Measurements from ENCODE around the gene CHST12. TPM values are rescaled to one million over a fixed set of nuclear protein-coding genes. Genes with fewer than 3 reads are reported as not detected.

CHST12 gene
- polyA plus RNA-seq, 1 donor: 10.9 TPM

DNA sequence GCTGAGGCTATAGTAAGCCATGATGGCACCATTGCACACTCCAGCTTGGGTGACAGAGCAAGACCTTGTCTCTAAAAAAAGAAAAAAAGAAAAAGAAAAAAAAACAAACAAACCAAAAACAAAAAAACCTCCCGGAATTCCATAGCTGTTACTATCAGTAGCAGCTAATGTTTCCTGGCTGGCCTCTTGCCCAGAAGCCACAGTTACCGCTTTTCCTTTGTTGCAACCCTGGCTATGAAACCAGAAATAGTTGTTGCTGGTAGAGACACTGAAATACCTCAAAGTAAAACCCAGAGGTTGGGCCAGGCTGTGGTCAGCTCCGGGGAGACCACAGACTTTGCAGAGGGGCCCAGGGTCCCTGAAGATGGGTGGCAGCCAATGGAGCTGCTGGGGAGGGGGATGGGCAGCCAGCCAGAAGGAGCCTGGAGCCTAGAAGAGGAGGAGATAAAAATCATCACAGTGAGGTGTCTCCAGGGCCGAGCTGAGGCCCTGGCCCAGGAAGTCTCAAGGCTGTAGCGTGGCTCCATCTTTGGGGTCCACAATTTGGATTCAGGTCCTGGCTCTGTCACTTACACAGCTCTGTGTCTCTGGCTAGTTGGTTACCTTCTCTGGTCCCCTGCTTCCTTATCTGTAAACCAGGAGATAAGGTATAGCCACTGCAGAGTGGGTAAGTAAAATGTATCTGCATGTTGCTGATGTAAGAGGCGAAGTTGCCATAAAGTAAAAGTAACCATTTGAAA lies 3.4 kb upstream of the CHST12 start:
- peak; percentile 33 to 55 for DNase-seq
- H3K27me3 ChIP-seq (ENCODE audit: control insufficient read depth, insufficient read depth, low read length): no peaks in the 10 kb centered on the region
- WGBS (ENCODE audit: insufficient coverage, low lambda C conversion rate): 50% methylated on average over 2 of the region's 6 CpGs
- no peaks in the 10 kb centered on the region for H3K9me3 ChIP-seq (ENCODE audit: control insufficient read depth, low read depth, low read length)
- no peaks in the 10 kb centered on the region for H3K4me1 ChIP-seq (ENCODE audit: control insufficient read depth, insufficient read depth, low read length)
- H3K4me3 ChIP-seq (ENCODE audit: low read length): no peak overlapping the region
- H3K27ac ChIP-seq (ENCODE audit: low read length): peak overlapping the region; percentile 64
- no peaks in the 10 kb centered on the region for H3K36me3 ChIP-seq (ENCODE audit: control insufficient read depth, insufficient read depth, low read length)

DNA sequence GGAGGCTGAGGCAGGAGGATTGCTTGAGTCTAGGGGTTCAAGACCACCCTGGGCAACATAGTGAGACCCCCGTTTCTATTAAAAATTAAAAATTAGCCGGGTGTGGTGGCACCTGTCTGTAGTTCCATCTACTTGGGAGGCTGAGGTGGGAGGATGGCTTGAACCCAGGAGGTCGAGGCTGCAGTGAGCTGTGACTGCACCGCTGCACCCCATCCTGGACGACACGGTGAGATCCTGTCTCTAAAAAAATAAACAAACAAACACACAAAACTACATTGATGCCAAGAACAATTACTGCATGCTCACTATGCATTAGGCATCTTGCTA lies 761 bp upstream of the CHST12 start:
- Histone ChIP-seq H3K4me3 (ENCODE audit: low read length) (peak overlapping the region; percentile 52), H3K27ac (ENCODE audit: low read length) (no peak overlapping the region), H3K36me3 (ENCODE audit: control insufficient read depth, insufficient read depth, low read length) (no peaks in the 10 kb centered on the region), H3K4me1 (ENCODE audit: control insufficient read depth, insufficient read depth, low read length) (no peaks in the 10 kb centered on the region), H3K27me3 (ENCODE audit: control insufficient read depth, insufficient read depth, low read length) (no peaks in the 10 kb centered on the region), H3K9me3 (ENCODE audit: control insufficient read depth, low read depth, low read length) (no peaks in the 10 kb centered on the region)
- WGBS (ENCODE audit: insufficient coverage, low lambda C conversion rate): no CpG with 5 or more reads among the region's 6 CpGs
- no peak for DNase-seq

DNA sequence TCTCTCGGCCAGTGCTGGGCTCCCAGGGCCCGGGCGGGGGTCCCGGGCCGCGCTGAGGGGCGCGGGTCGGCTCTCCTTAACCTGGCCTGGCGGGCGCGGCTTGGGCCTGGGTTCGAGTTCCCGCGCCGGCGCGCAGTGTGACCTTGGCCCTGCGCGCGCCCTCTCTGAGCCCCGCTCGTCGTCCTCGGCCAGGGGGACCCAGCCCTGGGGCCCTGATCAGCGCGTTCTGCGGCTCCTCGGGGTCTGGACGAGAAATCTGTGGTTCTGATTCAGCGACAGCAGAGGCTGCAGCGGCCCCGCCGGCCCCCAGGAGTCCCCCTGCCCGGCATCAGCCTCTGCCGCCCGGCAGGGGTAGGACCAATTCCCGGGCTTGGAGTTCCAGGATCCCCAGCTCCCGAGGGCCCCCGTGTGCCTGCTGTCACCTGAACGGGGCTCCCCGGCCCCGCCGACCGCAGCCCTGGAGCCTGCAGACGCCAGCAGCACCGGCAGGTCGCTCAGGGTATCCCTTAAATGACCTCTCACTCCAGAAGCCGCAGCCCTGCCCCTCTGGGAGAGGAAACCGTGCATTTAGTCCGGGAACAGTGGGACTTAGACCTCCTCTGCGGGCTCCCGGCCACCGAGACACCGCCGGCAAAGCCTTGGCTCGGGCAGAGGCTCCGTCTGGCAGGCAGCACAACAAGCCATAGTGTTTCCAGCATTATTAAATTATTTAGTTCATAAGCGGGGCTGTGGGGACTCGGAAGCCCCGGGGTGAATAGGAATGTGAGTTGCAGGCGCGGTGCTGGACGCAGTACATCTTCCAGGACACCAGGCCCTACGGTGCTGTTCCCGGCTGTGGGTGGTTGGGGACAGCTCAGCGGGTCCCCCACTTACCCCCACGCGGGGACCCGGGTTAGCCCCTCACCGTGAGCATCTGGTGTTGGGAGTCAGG lies 572 bp downstream of the CHST12 start:
- H3K9me3 ChIP-seq (ENCODE audit: control insufficient read depth, low read depth, low read length): no peaks in the 10 kb centered on the region
- peak in 1 of 2 donors; percentile 59 for DNase-seq
- peak overlapping the region; percentile 51 for H3K27ac ChIP-seq (ENCODE audit: low read length)
- H3K36me3 ChIP-seq (ENCODE audit: control insufficient read depth, insufficient read depth, low read length): no peaks in the 10 kb centered on the region
- no peaks in the 10 kb centered on the region for H3K27me3 ChIP-seq (ENCODE audit: control insufficient read depth, insufficient read depth, low read length)
- WGBS (ENCODE audit: insufficient coverage, low lambda C conversion rate): no CpG with 5 or more reads among the region's 71 CpGs
- peak overlapping the region; percentile 92 for H3K4me3 ChIP-seq (ENCODE audit: low read length)
- H3K4me1 ChIP-seq (ENCODE audit: control insufficient read depth, insufficient read depth, low read length): no peaks in the 10 kb centered on the region

DNA sequence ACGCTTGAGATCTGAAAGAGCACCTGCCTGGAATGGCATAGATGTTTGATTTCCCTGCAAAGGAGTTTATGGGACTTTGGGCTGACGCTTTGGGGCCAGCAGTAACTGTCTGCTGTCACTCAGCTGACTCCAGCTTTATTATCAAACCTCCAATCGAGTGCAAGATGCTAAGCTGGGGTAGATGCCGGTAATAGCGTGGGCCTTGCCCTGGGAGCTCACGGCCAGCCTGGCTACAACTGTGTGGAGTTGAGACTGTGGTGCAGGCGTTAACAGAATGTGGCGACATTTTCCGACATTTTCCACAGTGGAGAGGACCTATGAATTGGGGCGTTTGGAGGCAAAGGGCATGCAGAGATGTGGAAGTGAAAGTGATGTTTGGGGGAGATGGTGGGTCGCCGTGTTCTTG lies 1.3 kb downstream of the CHST12 start:
- Histone ChIP-seq H3K36me3 (ENCODE audit: control insufficient read depth, insufficient read depth, low read length) (no peaks in the 10 kb centered on the region), H3K4me3 (ENCODE audit: low read length) (peak overlapping the region; percentile 92), H3K27ac (ENCODE audit: low read length) (no peak overlapping the region), H3K9me3 (ENCODE audit: control insufficient read depth, low read depth, low read length) (no peaks in the 10 kb centered on the region), H3K4me1 (ENCODE audit: control insufficient read depth, insufficient read depth, low read length) (no peaks in the 10 kb centered on the region), H3K27me3 (ENCODE audit: control insufficient read depth, insufficient read depth, low read length) (no peaks in the 10 kb centered on the region)
- DNase-seq: peak in 1 of 2 donors; percentile 39
- WGBS (ENCODE audit: insufficient coverage, low lambda C conversion rate): 93% methylated on average over 2 of the region's 12 CpGs

GRCh38 chr7:2405201-2405600 lies 1.8 kb downstream of the CHST12 start:
- WGBS (ENCODE audit: insufficient coverage, low lambda C conversion rate): no CpG with 5 or more reads among the region's 10 CpGs
- no peak overlapping the region for H3K4me3 ChIP-seq (ENCODE audit: low read length)
- no peak overlapping the region for H3K27ac ChIP-seq (ENCODE audit: low read length)
- no peaks in the 10 kb centered on the region for H3K4me1 ChIP-seq (ENCODE audit: control insufficient read depth, insufficient read depth, low read length)
- H3K9me3 ChIP-seq (ENCODE audit: control insufficient read depth, low read depth, low read length): no peaks in the 10 kb centered on the region
- H3K27me3 ChIP-seq (ENCODE audit: control insufficient read depth, insufficient read depth, low read length): no peaks in the 10 kb centered on the region
- no peak for DNase-seq
- no peaks in the 10 kb centered on the region for H3K36me3 ChIP-seq (ENCODE audit: control insufficient read depth, insufficient read depth, low read length)

DNA sequence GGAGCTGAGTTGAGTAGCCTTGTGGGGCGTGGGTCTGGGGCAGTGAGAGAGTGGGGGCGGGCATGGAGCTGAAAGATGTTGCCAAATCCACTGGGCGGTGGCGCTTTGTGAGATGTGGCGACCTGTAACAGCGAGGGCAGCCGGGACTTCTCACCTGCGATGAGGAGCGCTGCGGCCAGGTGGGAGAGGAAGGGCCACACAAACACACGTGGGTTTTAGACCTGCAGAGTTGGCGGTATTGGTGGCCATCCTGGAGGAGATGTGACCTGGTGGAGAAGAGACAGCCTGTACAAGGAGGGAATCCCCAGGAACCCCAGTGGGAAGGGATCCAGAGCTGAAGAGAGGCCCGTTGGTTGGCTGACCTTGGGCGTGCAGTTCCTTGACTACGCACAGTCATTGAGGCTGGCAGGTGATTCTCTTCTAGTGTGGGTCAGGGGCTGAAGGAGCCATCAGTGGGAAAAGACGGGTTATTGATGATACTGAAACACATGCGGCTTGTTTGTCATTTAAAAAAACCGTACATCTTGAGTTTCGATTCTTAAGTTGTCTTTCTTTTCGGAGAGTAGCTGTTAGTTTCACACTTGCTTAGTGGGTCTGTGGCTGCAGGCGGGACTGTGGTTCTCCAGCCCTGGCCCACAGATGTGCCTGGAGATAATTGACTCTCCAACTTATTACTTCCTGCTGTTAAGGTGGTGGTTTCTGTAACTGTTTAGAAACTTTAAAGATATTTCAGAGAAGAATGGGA lies 2.4 kb downstream of the CHST12 start:
- WGBS (ENCODE audit: insufficient coverage, low lambda C conversion rate): 66% methylated on average over 4 of the region's 21 CpGs
- Histone ChIP-seq H3K27me3 (ENCODE audit: control insufficient read depth, insufficient read depth, low read length) (no peaks in the 10 kb centered on the region), H3K4me3 (ENCODE audit: low read length) (no peak overlapping the region), H3K9me3 (ENCODE audit: control insufficient read depth, low read depth, low read length) (no peaks in the 10 kb centered on the region), H3K36me3 (ENCODE audit: control insufficient read depth, insufficient read depth, low read length) (no peaks in the 10 kb centered on the region), H3K27ac (ENCODE audit: low read length) (no peak overlapping the region), H3K4me1 (ENCODE audit: control insufficient read depth, insufficient read depth, low read length) (no peaks in the 10 kb centered on the region)
- DNase-seq: no peak

- H3K4me3 ChIP-seq (ENCODE audit: low read length): no peak overlapping the region
- H3K9me3 ChIP-seq (ENCODE audit: control insufficient read depth, low read depth, low read length): no peaks in the 10 kb centered on the region
- peaks cover 5% of the 10 kb centered on the region for H3K4me1 ChIP-seq (ENCODE audit: control insufficient read depth, insufficient read depth, low read length)
- no peak overlapping the region for H3K27ac ChIP-seq (ENCODE audit: low read length)
- H3K36me3 ChIP-seq (ENCODE audit: control insufficient read depth, insufficient read depth, low read length): no peaks in the 10 kb centered on the region
- H3K27me3 ChIP-seq (ENCODE audit: control insufficient read depth, insufficient read depth, low read length): no peaks in the 10 kb centered on the region
- WGBS (ENCODE audit: insufficient coverage, low lambda C conversion rate): 43% methylated on average over 2 of the region's 15 CpGs
- DNase-seq: no peak
Measured at GRCh38 chr7:2409745-2410414, 6.5 kb downstream of the CHST12 start.

DNA sequence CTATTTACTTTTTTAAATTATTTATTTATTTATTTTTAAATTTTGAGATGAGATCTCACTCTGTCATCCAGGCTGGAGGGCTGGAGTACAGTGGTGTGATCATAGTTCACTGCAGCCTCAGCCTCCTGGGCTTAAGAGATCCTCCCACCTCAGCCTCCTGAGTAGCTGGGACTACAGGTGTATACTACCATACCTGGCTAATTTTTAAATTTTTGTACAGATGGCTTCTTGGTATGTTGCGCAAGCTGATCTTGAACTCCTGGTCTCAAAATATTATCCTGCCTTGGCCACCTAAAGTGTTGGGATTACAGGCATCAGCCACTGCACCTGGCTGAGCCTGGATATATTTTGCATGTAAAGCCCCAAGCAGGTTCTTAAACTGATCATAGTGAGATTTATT lies 7.6 kb downstream of the CHST12 start:
- Histone ChIP-seq H3K4me3 (ENCODE audit: low read length) (no peak overlapping the region), H3K9me3 (ENCODE audit: control insufficient read depth, low read depth, low read length) (no peaks in the 10 kb centered on the region), H3K36me3 (ENCODE audit: control insufficient read depth, insufficient read depth, low read length) (no peaks in the 10 kb centered on the region), H3K27me3 (ENCODE audit: control insufficient read depth, insufficient read depth, low read length) (no peaks in the 10 kb centered on the region), H3K27ac (ENCODE audit: low read length) (no peak overlapping the region), H3K4me1 (ENCODE audit: control insufficient read depth, insufficient read depth, low read length) (peaks cover 5% of the 10 kb centered on the region)
- no CpG with 5 or more reads among the region's 1 CpG for WGBS (ENCODE audit: insufficient coverage, low lambda C conversion rate)
- no peak for DNase-seq

GRCh38 chr7:2411815-2412586 lies 8.6 kb downstream of the CHST12 start:
- 28% methylated on average over 5 of the region's 12 CpGs for WGBS (ENCODE audit: insufficient coverage, low lambda C conversion rate)
- Histone ChIP-seq H3K27ac (ENCODE audit: low read length) (no peak overlapping the region), H3K9me3 (ENCODE audit: control insufficient read depth, low read depth, low read length) (no peaks in the 10 kb centered on the region), H3K36me3 (ENCODE audit: control insufficient read depth, insufficient read depth, low read length) (no peaks in the 10 kb centered on the region), H3K4me3 (ENCODE audit: low read length) (no peak overlapping the region), H3K27me3 (ENCODE audit: control insufficient read depth, insufficient read depth, low read length) (no peaks in the 10 kb centered on the region), H3K4me1 (ENCODE audit: control insufficient read depth, insufficient read depth, low read length) (peaks cover 5% of the 10 kb centered on the region)
- no peak for DNase-seq
